PC-3 (cell line): ENCODE results near the gene CFAP141. TPM values are rescaled to one million over a fixed set of nuclear protein-coding genes. Genes with fewer than 3 reads are reported as not detected.
A peak's percentile ranks its signal among the peaks of the same experiment; 100 is the strongest.

Experiments used
- ATAC-seq: fragments of 200-7000 bp; cut with Tn5 transposase; 2 replicates; pipeline ENCODE4 v1.9.1; 2020; ENCODE audit warnings: mild to moderate bottlenecking, moderate library complexity
- BruUV-seq: library from RNA; stranded (reverse); fragments of 400-500 nt; replicated peaks from 2 replicates; lab custom pipeline; 2021; lab: Mats Ljungman, UMichigan
- CTCF ChIA-PET: fragments of 300-600 bp; sonication (Branson Sonifier 250); formaldehyde crosslinking; loops from one replicate; lab custom pipeline; 2022; ENCODE audit warnings: antibody characterized with exemption; lab: Charles Lee
- POLR2A ChIA-PET: fragments of 300-600 bp; sonication (Branson Sonifier 250); formaldehyde crosslinking; loops from one replicate; lab custom pipeline; 2022; ENCODE audit warnings: antibody characterized with exemption; ENCODE audit not compliant: unreplicated experiment; lab: Charles Lee
- DNase-seq: peaks from one replicate; pipeline ENCODE4 v3.0.0-alpha.2; 2015
- H2AFZ ChIP-seq: fragments of 300-600 bp; sonication (generic); 2 replicates; pipeline ENCODE4 v1.6.0; 2016; ENCODE audit warnings: antibody characterized with exemption, low read length
- H3F3A ChIP-seq: fragments of 300-600 bp; sonication (generic); one replicate; pipeline ENCODE4 v1.6.0; 2017; ENCODE audit warnings: antibody characterized with exemption, low read length, control low read depth, mild to moderate bottlenecking; ENCODE audit not compliant: unreplicated experiment
- H3K27ac ChIP-seq: fragments of 300-600 bp; sonication (generic); 2 replicates; pipeline ENCODE4 v1.5.1; 2016; ENCODE audit warnings: mild to moderate bottlenecking, low read length
- H3K27me3 ChIP-seq: fragments of 300-600 bp; sonication (generic); 2 replicates; pipeline ENCODE4 v1.6.1; 2016; ENCODE audit warnings: low read length, mixed read lengths
- H3K36me3 ChIP-seq: fragments of 300-600 bp; sonication (generic); 2 replicates; pipeline ENCODE4 v1.6.1; 2016; ENCODE audit warnings: low read depth, mixed run types, low read length, mixed read lengths
- H3K4me1 ChIP-seq: fragments of 300-600 bp; sonication (generic); 2 replicates; pipeline ENCODE4 v1.5.1; 2016; ENCODE audit warnings: low read length; ENCODE audit not compliant: insufficient read depth
- H3K4me2 ChIP-seq: fragments of 300-600 bp; sonication (generic); 2 replicates; pipeline ENCODE4 v1.6.0; 2016; ENCODE audit warnings: low read length
- H3K4me3 ChIP-seq: fragments of 300-600 bp; sonication (generic); 2 replicates; pipeline ENCODE4 v1.5.1; 2016; ENCODE audit warnings: mild to moderate bottlenecking, low read length, mixed read lengths
- H3K79me2 ChIP-seq: fragments of 300-600 bp; sonication (generic); 2 replicates; pipeline ENCODE4 v1.6.1; 2017; ENCODE audit warnings: low read length, mixed read lengths
- H3K9ac ChIP-seq: fragments of 300-600 bp; sonication (generic); 2 replicates; pipeline ENCODE4 v1.6.0; 2016; ENCODE audit warnings: mild to moderate bottlenecking, low read length
- H3K9me2 ChIP-seq: fragments of 300-600 bp; sonication (generic); replicated peaks from 2 replicates; pipeline ENCODE4 v1.6.1; 2016; ENCODE audit warnings: mixed run types, low read length, mixed read lengths
- H3K9me3 ChIP-seq: fragments of 300-600 bp; sonication (generic); 2 replicates; pipeline ENCODE4 v1.6.1; 2016; ENCODE audit warnings: low read length, mixed read lengths
- H4K20me1 ChIP-seq: fragments of 300-600 bp; sonication (generic); 2 replicates; pipeline ENCODE4 v1.6.1; 2016; ENCODE audit warnings: low read length, mixed read lengths
- CTCF ChIP-seq: fragments of 300-600 bp; sonication (generic); conservative IDR thresholded peaks from 2 replicates; pipeline ENCODE4 v1.5.1; 2017; ENCODE audit warnings: antibody characterized with exemption, low read depth, mild to moderate bottlenecking, low read length
- EZH2 ChIP-seq: fragments of 300-600 bp; sonication (generic); IDR thresholded peaks from one replicate; pipeline ENCODE4 v1.6.1; 2017; ENCODE audit warnings: antibody characterized with exemption, mild to moderate bottlenecking, low read length; ENCODE audit not compliant: unreplicated experiment
- EZH2phosphoT487 ChIP-seq: fragments of 300-600 bp; sonication (generic); IDR thresholded peaks from 2 replicates; pipeline ENCODE4 v1.6.1; 2018; ENCODE audit warnings: mild to moderate bottlenecking, antibody characterized with exemption, low read length, borderline replicate concordance
- intact Hi-C: fragments of 100-400 bp; cut with micrococcal nuclease; formaldehyde crosslinking; loops from 2 replicates; pipeline ENCODE4 v1.9.0; 2023
- total RNA-seq: library from RNA; depleted of rRNA; stranded (reverse); fragments of >200 nt; gene quantifications from 2 replicates; pipeline ENCODE4 v1.2.3, GENCODE V29; 2014

The CFAP141 gene
- total RNA-seq, 1 experiment from 2014 or later = not detected

GRCh38 chr1:154220071-154220969, 14.2 kb upstream of the CFAP141 start, which contains the start of gene UBAP2L:
UBAP2L (plus strand) TSS chr1:154220955; CDS start chr1:154225124, 4,169 bp downstream.
- no peaks in the 10 kb centered on the region for H3K27me3 ChIP-seq
- H2AFZ ChIP-seq = peak within 1 kb of the TSS; percentile 72
- peak within 1 kb of the TSS; percentile 84 for H3K4me3 ChIP-seq
- H3K36me3 ChIP-seq = peaks cover 26% of the 10 kb centered on the region
- DNase-seq = peak; percentile 100
- peak within 1 kb of the TSS; percentile 99 for H3K9ac ChIP-seq
- peak within 1 kb of the TSS; percentile 91 for H3K4me2 ChIP-seq
- no peaks in the 10 kb centered on the region for H3K9me2 ChIP-seq
- peak; percentile 94 for ATAC-seq
- H3K4me1 ChIP-seq = peaks cover 41% of the 10 kb centered on the region
- H3K79me2 ChIP-seq = peaks cover 95% of the 10 kb centered on the region
- no peaks in the 10 kb centered on the region for H3K9me3 ChIP-seq
- ChIA-PET CTCF (interaction anchor here (1.3 kb wide), 1 partner anchor 21 kb away, joined by 4 read pairs; no protein-coding TSS in a partner anchor), POLR2A (interaction anchor here (0.6 to 1.0 kb wide), 2 partner anchors 21 to 256 kb away, joined by 3 to 5 read pairs; no protein-coding TSS in a partner anchor)
- no peaks in the 10 kb centered on the region for H3F3A ChIP-seq
- TSS peak; percentile 66 for BruUV-seq
- H3K27ac ChIP-seq = peak within 1 kb of the TSS; percentile 92
- intact Hi-C loops = loop anchor here (1.0 kb wide), 2 partner anchors 21 to 38 kb away; no protein-coding TSS in a partner anchor
- H4K20me1 ChIP-seq = peaks cover 34% of the 10 kb centered on the region
- TF ChIP-seq EZH2phosphoT487 = no peak
- no peak for TF ChIP-seq EZH2
- no peak for TF ChIP-seq CTCF

GRCh38 chr1:154219541-154219940, 13.4 kb upstream of the CFAP141 start:
- Histone ChIP-seq H3K9me3 (no peaks in the 10 kb centered on the region), H3K4me1 (peaks cover 43% of the 10 kb centered on the region), H3K27me3 (no peaks in the 10 kb centered on the region), H3K9ac (peak overlapping the region; percentile 99), H3K27ac (peak overlapping the region; percentile 92), H3K9me2 (no peaks in the 10 kb centered on the region), H3K36me3 (peaks cover 18% of the 10 kb centered on the region), H2AFZ (peak overlapping the region; percentile 72; the same call in 1 of the 2 replicates), H3K4me2 (peak overlapping the region; percentile 89), H3K4me3 (peak overlapping the region; percentile 84), H3K79me2 (peaks cover 87% of the 10 kb centered on the region), H3F3A (no peaks in the 10 kb centered on the region), H4K20me1 (peaks cover 29% of the 10 kb centered on the region)
- intact Hi-C loops = no loop called here
- ChIA-PET POLR2A (no interaction called here), CTCF (interaction anchor here (1.3 kb wide), 1 partner anchor 20 kb away, joined by 4 read pairs; no protein-coding TSS in a partner anchor)
- BruUV-seq = no TSS peak
- DNase-seq = peak; percentile 35
- no peak for TF ChIP-seq EZH2phosphoT487
- no peak for TF ChIP-seq CTCF
- TF ChIP-seq EZH2 = no peak
- ATAC-seq = no peak
